ENCODE results near the gene TEX2. TPM values are rescaled to one million over a fixed set of nuclear protein-coding genes. Genes with fewer than 3 reads are reported as not detected.

The TEX2 gene
- total and polyA plus RNA-seq, 2 donors from 2014 or later, result 14.0 to 39.1 TPM

DNA sequence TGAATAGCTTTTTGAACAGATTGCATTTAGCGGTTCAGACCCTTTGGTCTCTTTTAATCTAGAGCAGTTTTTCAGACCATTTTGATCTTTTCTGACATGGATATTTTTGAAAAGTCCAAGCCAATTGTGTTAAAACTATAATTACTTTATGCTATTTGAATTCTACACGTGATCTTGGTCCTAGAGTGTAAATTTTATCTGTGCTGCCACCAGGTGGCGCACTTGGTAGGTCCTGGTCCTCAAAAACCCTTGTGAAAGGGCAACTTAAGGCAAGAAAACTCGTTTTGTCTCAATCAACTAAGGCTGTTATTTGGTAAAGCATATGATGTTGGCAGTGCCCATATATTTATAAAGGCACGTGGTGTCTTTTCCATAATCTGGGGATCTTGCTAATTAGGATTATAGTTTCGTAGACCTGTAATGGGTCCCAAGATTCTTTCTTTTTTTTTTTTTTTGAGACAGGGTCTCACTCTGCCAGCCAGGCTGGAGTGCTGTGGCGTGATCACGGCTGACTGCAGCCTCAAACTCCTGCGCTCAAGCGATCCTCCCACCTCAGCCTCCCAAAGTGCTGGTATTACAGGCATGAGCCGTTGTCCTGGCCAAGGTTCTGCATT, 43.9 kb upstream of the TEX2 start:
- intact Hi-C loops (cut with DNase I), result no loop called here
- peak; percentile 6 for FAIRE-seq

DNA sequence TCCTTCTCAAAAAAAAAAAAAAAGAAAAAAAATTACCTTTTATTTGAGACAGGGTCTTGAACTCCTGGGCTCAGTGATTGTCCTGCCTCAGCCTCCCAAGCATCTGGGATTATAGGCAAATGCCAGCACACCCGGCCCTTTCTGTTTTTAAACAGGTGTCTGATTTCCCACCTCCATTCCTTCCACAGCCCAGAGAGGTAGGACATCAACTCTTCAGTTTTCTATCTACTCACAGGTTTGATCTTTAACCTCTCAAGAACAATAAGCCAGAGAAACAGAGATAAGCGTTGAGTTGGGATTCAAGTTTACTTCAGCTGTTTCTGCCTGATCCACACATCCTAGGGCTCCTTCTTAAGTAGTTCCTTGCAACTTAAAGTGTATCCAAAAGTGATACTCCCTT, 41.5 kb upstream of the TEX2 start:
- FAIRE-seq (no peak), DNase-seq (no peak)
- TF ChIP-seq, protein P1, sequence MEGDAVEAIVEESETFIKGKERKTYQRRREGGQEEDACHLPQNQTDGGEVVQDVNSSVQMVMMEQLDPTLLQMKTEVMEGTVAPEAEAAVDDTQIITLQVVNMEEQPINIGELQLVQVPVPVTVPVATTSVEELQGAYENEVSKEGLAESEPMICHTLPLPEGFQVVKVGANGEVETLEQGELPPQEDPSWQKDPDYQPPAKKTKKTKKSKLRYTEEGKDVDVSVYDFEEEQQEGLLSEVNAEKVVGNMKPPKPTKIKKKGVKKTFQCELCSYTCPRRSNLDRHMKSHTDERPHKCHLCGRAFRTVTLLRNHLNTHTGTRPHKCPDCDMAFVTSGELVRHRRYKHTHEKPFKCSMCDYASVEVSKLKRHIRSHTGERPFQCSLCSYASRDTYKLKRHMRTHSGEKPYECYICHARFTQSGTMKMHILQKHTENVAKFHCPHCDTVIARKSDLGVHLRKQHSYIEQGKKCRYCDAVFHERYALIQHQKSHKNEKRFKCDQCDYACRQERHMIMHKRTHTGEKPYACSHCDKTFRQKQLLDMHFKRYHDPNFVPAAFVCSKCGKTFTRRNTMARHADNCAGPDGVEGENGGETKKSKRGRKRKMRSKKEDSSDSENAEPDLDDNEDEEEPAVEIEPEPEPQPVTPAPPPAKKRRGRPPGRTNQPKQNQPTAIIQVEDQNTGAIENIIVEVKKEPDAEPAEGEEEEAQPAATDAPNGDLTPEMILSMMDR (IDR thresholded peaks at IDR 0.05; ENCODE audit: borderline replicate concordance, extremely low read depth, insufficient read depth), result no peak
- no peak overlapping the region for H3K4me3 ChIP-seq (ENCODE audit: low read length in 3 of 3)
- no peaks in the 10 kb centered on the region for H3K9me3 ChIP-seq (ENCODE audit: control insufficient read depth in 2 of 3, insufficient read depth in 1 of 3, low read length in 3 of 3)
- H3K4me1 ChIP-seq (ENCODE audit: control insufficient read depth in 2 of 3, insufficient read depth in 2 of 3, low read depth in 1 of 3, low read length in 3 of 3), result no peaks in the 10 kb centered on the region
- H3K27ac ChIP-seq (ENCODE audit: low read depth in 2 of 2, low read length in 2 of 2), result no peak overlapping the region
- no peaks in the 10 kb centered on the region for H3K36me3 ChIP-seq (ENCODE audit: control insufficient read depth in 2 of 3, insufficient read depth in 3 of 3, low read length in 3 of 3)
- H3K9ac ChIP-seq (ENCODE audit: low read length in 3 of 3), result no peak overlapping the region
- intact Hi-C loops (cut with DNase I), result no loop called here
- no peaks in the 10 kb centered on the region for H3K27me3 ChIP-seq (ENCODE audit: control insufficient read depth, insufficient read depth, low read length)

More for the DNA sequence above, 43.9 kb upstream of the TEX2 start:
- Histone ChIP-seq H3K36me3 (ENCODE audit: control insufficient read depth in 2 of 3, insufficient read depth in 3 of 3, low read length in 3 of 3) (no peaks in the 10 kb centered on the region), H3K9me3 (ENCODE audit: control insufficient read depth in 2 of 3, insufficient read depth in 1 of 3, low read length in 3 of 3) (no peaks in the 10 kb centered on the region), H3K9ac (ENCODE audit: low read length in 3 of 3) (no peak overlapping the region), H3K4me1 (ENCODE audit: control insufficient read depth in 2 of 3, insufficient read depth in 2 of 3, low read depth in 1 of 3, low read length in 3 of 3) (no peaks in the 10 kb centered on the region), H3K27ac (ENCODE audit: low read depth in 2 of 2, low read length in 2 of 2) (no peak overlapping the region), H3K27me3 (ENCODE audit: control insufficient read depth, insufficient read depth, low read length) (no peaks in the 10 kb centered on the region), H3K4me3 (ENCODE audit: low read length in 3 of 3) (no peak overlapping the region)
- DNase-seq, result peak in 3 of 5 donors; percentile 58 to 79 (median 73)
- TF ChIP-seq, protein P1 (IDR thresholded peaks at IDR 0.05; ENCODE audit: borderline replicate concordance, extremely low read depth, insufficient read depth), result peak; percentile 76

- intact Hi-C loops (cut with DNase I), result no loop called here
- no peak overlapping the region for H3K9ac ChIP-seq (ENCODE audit: low read length in 3 of 3)
- H3K9me3 ChIP-seq (ENCODE audit: control insufficient read depth in 2 of 3, insufficient read depth in 1 of 3, low read length in 3 of 3), result no peaks in the 10 kb centered on the region
- H3K36me3 ChIP-seq (ENCODE audit: control insufficient read depth in 2 of 3, insufficient read depth in 3 of 3, low read length in 3 of 3), result no peaks in the 10 kb centered on the region
- TF ChIP-seq, protein P1 (IDR thresholded peaks at IDR 0.05; ENCODE audit: borderline replicate concordance, extremely low read depth, insufficient read depth), result no peak
- H3K4me3 ChIP-seq (ENCODE audit: low read length in 3 of 3), result no peak overlapping the region
- no peaks in the 10 kb centered on the region for H3K27me3 ChIP-seq (ENCODE audit: control insufficient read depth, insufficient read depth, low read length)
- no peaks in the 10 kb centered on the region for H3K4me1 ChIP-seq (ENCODE audit: control insufficient read depth in 2 of 3, insufficient read depth in 2 of 3, low read depth in 1 of 3, low read length in 3 of 3)
- H3K27ac ChIP-seq (ENCODE audit: low read depth in 2 of 2, low read length in 2 of 2), result no peak overlapping the region
- no peak for FAIRE-seq
- no peak for DNase-seq
These were observed 37.6 kb upstream of the TEX2 start for GRCh38 chr17:64300699-64300965.
